Middle frontal gyrus (tissue), 1 donor: Measurements from ENCODE around the gene AKT1.
"Not testable (repeated sequence)": the region's sequence is repeated elsewhere in the genome, so short reads cannot be mapped to it uniquely, and the experiment has no call there.

Experiments used
- DNase-seq: peaks from one replicate; pipeline ENCODE4 v3.0.0-alpha.2; 2015; ENCODE audit warnings: low spot score; ENCODE audit errors: extremely low spot score

The AKT1 gene

GRCh38 chr14:104819361-104819781, 23.8 kb upstream of the AKT1 start:
- DNase-seq, result no peak

GRCh38 chr14:104818714-104819161, 23.2 kb upstream of the AKT1 start:
- DNase-seq, result no peak

GRCh38 chr14:104817930-104818713, 22.6 kb upstream of the AKT1 start:
- no peak for DNase-seq

GRCh38 chr14:104816616-104816884, 21.0 kb upstream of the AKT1 start:
- no peak for DNase-seq

GRCh38 chr14:104814701-104815100, 19.2 kb upstream of the AKT1 start:
- DNase-seq, result not testable (repeated sequence)

GRCh38 chr14:104813286-104813685, 17.7 kb upstream of the AKT1 start:
- DNase-seq, result no peak

GRCh38 chr14:104810316-104810715, 14.8 kb upstream of the AKT1 start:
- no peak for DNase-seq

GRCh38 chr14:104808456-104808855, 12.9 kb upstream of the AKT1 start:
- DNase-seq, result no peak

GRCh38 chr14:104806625-104807465, 11.3 kb upstream of the AKT1 start:
- no peak for DNase-seq

- no peak for DNase-seq
Observed at GRCh38 chr14:104805941-104806624, 10.5 kb upstream of the AKT1 start.

GRCh38 chr14:104805326-104805678, 9.8 kb upstream of the AKT1 start:
- no peak for DNase-seq

GRCh38 chr14:104804481-104805325, 9.2 kb upstream of the AKT1 start:
- no peak for DNase-seq

- no peak for DNase-seq
Observed at GRCh38 chr14:104803912-104804410, 8.4 kb upstream of the AKT1 start.

- DNase-seq, result no peak
Observed at GRCh38 chr14:104803280-104803911, 7.8 kb upstream of the AKT1 start.

- no peak for DNase-seq
Observed at GRCh38 chr14:104802394-104803184, 7.0 kb upstream of the AKT1 start.

GRCh38 chr14:104801520-104802393, 6.2 kb upstream of the AKT1 start:
- DNase-seq, result no peak

- DNase-seq, result no peak
Observed at GRCh38 chr14:104800771-104801519, 5.4 kb upstream of the AKT1 start, which contains the start of gene ZBTB42. Gene ZBTB42 (plus strand): TSS chr14:104801101. CDS start chr14:104801198, 97 bp downstream.
